GM21786 (cell line): ENCODE data around the gene ANKRD13C.

Source experiments
- ATAC-seq: cut with Tn5 transposase; IDR thresholded peaks from one replicate; pipeline ENCODE4 v1.9.1; 2021; ENCODE audit not compliant: unreplicated experiment

Gene ANKRD13C

DNA sequence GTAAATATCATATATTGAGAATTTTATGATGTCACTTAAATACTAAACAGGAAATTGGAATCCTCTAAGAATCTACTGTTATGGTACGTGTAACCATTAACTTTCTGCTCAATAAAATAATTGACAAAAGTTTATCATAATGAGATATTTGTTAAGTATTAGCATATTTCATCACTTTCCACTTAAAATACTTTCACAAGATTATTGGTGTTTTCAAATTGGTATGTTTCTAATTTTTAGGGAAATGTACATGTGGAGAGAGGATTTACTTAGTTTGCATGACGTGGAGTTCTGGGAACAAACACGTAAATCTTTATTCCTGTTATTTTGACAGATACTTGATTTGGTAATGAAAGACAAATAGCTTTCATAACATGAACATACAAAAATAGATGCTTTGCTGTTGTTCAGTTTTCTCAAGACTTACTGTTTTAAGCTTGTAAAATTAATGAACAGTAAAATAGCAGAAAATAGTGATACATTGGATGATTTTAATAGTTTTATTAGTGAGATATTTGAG, 131.7 kb downstream of the ANKRD13C start:
- ATAC-seq, result no peak

DNA sequence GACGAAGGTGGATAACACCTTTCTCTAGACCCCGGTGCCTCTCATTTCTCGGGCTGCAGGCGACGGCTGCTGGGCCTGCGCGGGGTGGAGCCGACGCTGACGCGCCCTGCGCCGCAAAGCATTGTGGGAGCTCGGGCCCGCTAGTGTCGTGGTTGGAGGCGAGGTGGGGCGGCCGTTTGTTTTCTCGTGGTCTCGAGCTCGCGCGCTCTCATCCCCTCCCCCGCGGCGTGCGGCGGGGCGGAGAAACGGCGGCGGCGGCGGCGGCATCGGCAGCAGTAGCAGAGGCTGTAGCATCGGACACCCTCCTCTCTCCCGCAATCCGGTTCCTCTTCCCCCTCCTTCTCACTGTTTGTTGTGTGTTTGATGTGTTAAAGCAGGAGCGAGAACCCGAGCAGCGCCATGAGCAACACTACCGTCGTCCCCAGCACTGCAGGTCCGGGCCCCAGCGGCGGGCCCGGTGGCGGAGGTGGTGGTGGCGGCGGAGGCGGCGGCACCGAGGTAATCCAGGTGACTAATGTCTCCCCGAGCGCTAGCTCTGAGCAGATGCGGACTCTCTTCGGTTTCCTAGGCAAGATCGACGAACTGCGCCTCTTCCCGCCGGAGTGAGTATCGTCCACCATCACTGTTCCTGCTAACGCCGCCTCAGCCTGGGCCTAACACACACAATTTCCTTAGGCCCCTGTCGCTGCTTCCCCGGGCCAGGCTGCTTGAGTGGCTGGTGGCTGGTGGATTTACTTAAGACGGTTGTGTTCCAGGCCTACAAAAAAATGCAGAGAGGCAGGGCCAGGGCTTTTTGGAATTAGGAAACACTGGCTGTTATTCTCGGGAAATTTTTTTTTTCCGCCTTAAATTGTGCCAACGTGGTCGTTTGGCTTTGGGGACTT, 133.0 kb downstream of the ANKRD13C start, which contains the start of gene SRSF11:
Gene SRSF11, plus strand, starts transcription at position 143 of the 884 bp plus-strand sequence. Its CDS starts 257 bp downstream, at position 400.
- peak; percentile 92 for ATAC-seq

DNA sequence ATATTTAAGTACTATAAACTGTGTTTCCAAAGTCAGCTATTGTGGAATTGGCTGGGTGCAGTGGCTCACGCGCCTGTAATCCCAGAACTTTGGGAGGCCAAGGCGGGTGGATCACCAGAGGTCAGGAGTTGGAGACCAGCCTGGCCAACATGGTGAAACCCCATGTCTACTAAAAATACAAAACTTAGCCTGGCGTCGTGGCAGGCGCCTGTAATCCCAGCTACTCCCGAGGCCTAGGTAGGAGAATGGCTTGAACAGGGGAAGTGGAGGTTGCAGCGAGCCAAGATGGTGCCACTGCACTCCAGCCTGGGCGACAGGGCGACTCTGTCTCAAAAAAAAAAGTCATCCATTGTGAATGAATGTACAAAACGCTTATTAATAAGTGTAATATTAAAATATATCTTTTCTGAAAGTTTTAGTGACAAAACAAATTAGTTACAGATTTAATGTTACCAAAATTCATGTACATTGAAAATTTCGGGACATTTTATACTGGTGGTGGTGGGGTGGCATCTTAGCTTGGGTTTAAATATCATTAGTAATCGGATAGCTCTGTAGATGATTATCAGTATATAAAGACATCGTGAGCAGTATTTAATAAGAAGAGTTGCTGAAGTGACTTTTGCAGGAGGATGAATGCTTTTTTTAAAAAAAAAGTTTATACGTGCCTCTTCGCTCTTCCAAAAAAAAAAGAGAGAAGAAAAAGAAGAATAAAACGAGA, 133.8 kb downstream of the ANKRD13C start:
- peak; percentile 4 for ATAC-seq

DNA sequence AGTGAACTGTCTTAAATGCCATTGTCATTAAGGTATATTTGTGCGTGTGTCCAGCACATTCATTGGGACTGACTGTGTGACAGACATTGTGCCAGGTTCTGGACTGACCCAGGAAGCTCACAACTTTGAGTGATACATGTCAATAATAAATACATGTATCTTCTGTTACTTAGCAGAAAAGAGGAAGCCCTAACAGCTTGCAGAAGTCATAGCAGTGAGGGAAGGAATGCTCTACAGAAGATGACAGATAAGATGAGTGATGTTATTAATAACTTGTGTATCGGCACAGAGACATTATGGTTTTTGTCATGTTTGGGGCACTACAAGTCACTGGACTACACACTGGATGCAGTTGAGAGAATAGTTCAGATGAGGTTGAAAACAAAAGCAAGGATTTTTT, 134.5 kb downstream of the ANKRD13C start:
- ATAC-seq, result no peak

DNA sequence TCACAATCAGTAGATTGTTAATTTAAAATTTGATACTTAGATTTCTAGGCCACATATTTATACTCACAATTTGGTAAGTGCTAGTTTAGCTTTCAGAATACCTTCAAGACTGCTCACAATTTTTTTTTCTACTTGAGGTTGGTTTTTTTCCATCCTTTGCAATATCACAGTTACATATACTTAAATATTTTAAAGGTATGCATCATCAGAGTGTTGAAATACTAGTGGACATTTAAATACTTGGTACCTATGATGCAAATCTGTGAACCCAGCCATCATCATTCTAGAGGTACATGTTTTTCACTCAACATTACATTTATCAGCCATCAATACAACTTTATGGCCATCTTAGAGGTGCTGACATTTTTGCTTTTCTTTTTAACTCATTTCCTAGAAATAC, 143.0 kb downstream of the ANKRD13C start:
- no peak for ATAC-seq

DNA sequence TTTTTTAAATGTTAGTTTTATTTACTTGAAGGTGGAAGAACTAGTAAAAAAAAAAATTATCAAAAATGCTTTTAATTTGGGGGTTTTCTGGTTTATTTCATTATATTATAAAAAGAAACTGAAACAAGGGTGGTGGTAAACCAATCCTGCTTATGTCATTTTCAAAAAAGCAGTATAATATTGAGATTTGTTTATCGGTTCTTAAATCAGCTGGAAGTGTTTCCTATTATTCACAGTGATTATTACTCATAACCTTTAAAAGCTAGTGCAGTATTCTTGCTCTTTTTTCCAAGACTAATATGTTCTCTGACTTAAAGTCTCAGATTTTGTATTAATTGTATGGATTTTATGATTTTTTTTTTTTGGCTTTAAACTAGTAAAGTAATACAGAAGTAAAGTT, 143.7 kb downstream of the ANKRD13C start:
- no peak for ATAC-seq
